ENCODE measurements around the gene ZNF385B.

ZNF385B gene

DNA sequence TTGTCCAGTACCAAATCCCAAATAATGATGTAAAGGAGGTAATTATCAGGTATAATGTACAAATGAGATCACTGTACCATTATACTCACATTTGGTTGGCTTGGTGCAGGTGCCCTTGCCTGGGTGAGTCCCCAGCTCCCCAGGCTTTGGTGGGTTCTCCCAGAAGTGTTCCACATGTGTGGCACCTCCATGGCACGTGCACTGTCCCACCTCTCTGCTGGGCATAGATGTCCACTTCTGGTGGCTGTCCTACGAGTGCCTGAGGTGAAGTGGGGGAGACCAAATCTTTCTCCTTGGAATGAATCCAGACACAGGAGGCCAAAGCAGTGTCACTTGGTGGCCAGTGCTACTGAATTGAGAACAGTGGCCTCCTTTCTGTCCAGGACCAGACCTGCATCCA is 434.3 kb downstream of the ZNF385B start:
- Mint-ChIP-seq H3K4me1 (no peaks in the 10 kb centered on the region), H3K27me3 (peaks cover 8% of the 10 kb centered on the region), H3K4me3 (no peak overlapping the region), H3K36me3 (ENCODE audit: insufficient read depth) (no peaks in the 10 kb centered on the region), H3K27ac (ENCODE audit: low read depth) (no peak overlapping the region), H3K9me3 (no peaks in the 10 kb centered on the region)
- DNase-seq (ENCODE audit: low spot score in 2 of 2) (no peak), ATAC-seq (replicated peaks; ENCODE audit: extremely low read depth, poor library complexity, severe bottlenecking) (no peak)

DNA sequence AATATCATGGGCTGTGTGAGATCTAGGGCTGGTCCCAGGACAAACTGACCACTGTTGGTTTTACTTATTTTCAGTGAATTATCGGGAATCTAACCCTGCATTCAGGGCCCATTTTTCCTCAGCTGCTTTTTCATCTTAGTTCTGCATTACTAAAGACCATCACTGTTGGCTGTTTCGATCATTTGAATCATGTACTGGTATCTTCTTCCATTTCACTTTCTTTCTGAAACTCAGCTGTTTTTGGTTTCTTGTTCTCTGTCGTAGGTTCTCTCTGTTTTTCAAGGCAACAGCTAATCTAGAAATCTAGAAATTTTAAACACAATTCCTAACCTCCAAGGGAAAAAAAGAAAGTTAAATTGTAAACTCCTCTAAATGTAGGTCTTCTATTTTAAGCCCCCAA is 436.8 kb downstream of the ZNF385B start:
- Mint-ChIP-seq H3K4me1 (no peaks in the 10 kb centered on the region), H3K36me3 (ENCODE audit: insufficient read depth) (no peaks in the 10 kb centered on the region), H3K27me3 (peaks cover 7% of the 10 kb centered on the region), H3K9me3 (no peaks in the 10 kb centered on the region), H3K4me3 (no peak overlapping the region), H3K27ac (ENCODE audit: low read depth) (no peak overlapping the region)
- no peak for ATAC-seq (replicated peaks; ENCODE audit: extremely low read depth, poor library complexity, severe bottlenecking)
- no peak for DNase-seq (ENCODE audit: low spot score in 2 of 2)

DNA sequence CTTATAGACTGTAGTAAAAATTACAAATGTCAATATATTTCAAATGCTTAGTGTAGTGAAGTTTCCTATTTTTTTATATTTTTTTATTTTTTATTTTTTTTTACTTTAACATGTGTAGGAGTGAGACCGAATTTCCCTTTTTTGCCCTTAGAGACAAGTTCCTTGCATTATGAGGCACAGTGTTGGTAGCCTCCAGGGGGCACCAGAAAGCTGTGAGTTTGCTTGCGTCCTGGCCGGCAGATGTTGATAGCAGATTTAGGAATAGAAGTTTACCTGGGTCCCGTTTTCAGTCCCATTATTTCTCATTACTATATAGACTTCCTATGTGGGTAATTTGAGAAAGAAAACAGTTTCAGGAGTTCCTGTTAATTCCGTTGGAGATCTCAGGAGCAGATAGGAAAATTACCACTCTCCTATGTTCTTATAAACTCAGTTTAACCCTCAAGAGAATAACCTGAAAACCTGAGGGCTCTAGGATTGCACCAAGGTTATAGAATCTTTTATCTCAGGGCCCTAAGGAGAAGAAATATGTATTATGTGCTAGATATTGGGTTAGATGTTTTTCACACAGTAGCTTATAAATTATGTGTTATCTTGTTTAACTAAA is 439.3 kb downstream of the ZNF385B start:
- H3K4me3 Mint-ChIP-seq: no peak overlapping the region
- no peaks in the 10 kb centered on the region for H3K27me3 Mint-ChIP-seq
- DNase-seq (ENCODE audit: low spot score in 2 of 2): no peak
- no peaks in the 10 kb centered on the region for H3K9me3 Mint-ChIP-seq
- no peaks in the 10 kb centered on the region for H3K36me3 Mint-ChIP-seq (ENCODE audit: insufficient read depth)
- no peak for ATAC-seq (replicated peaks; ENCODE audit: extremely low read depth, poor library complexity, severe bottlenecking)
- H3K27ac Mint-ChIP-seq (ENCODE audit: low read depth): no peak overlapping the region
- no peaks in the 10 kb centered on the region for H3K4me1 Mint-ChIP-seq

DNA sequence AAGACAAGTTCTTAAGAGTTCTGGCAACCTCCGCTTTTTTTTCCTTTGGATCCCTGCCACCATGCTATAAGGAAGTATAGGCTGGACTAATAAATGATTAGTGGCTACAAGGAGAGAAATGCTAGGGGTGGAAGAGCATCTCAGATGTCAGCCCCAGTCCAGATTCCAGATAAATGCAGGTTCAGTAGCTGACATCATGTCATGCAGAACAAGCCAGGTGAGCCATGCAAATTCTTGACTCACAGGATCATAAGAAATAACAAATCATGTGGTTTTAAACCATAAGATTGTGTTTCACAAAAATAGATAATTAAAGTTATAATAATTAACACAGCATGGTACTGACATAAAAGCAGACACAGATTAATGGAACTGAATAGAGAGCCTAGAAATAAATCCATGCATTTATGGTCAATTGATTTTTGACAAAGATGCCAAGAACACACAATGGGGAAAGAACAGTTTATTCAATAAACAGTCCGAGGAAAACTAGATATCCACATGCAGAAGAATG is 443.9 kb downstream of the ZNF385B start:
- Mint-ChIP-seq H3K4me3 (no peak overlapping the region), H3K4me1 (no peaks in the 10 kb centered on the region), H3K9me3 (peaks cover 4% of the 10 kb centered on the region), H3K36me3 (ENCODE audit: insufficient read depth) (no peaks in the 10 kb centered on the region), H3K27me3 (peaks cover 15% of the 10 kb centered on the region), H3K27ac (ENCODE audit: low read depth) (no peak overlapping the region)
- ATAC-seq (replicated peaks; ENCODE audit: extremely low read depth, poor library complexity, severe bottlenecking): no peak
- DNase-seq (ENCODE audit: low spot score in 2 of 2): no peak

DNA sequence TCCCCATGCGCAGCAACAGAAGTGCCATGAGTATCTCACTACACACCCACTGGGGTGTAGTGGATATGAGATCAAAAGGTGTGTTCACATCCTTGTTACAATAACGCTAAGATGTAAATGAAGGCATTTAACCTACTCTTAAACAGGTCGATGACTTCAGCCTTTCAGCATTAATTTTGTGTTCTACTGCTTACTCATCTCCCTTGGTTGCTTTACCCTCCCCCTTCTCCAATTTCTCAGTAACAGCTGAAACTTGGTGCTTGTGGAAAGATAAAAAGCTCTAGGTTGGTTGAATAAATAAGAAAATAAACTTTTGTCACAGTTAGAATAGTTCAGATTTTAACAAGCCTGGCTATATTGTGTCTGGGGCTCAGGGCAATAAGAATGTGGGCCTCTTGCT is 449.3 kb downstream of the ZNF385B start:
- no peaks in the 10 kb centered on the region for H3K36me3 Mint-ChIP-seq (ENCODE audit: insufficient read depth)
- H3K27me3 Mint-ChIP-seq: peaks cover 15% of the 10 kb centered on the region
- no peak for DNase-seq (ENCODE audit: low spot score in 2 of 2)
- no peak overlapping the region for H3K4me3 Mint-ChIP-seq
- no peak overlapping the region for H3K27ac Mint-ChIP-seq (ENCODE audit: low read depth)
- H3K4me1 Mint-ChIP-seq: no peaks in the 10 kb centered on the region
- ATAC-seq (replicated peaks; ENCODE audit: extremely low read depth, poor library complexity, severe bottlenecking): no peak
- H3K9me3 Mint-ChIP-seq: peaks cover 4% of the 10 kb centered on the region

DNA sequence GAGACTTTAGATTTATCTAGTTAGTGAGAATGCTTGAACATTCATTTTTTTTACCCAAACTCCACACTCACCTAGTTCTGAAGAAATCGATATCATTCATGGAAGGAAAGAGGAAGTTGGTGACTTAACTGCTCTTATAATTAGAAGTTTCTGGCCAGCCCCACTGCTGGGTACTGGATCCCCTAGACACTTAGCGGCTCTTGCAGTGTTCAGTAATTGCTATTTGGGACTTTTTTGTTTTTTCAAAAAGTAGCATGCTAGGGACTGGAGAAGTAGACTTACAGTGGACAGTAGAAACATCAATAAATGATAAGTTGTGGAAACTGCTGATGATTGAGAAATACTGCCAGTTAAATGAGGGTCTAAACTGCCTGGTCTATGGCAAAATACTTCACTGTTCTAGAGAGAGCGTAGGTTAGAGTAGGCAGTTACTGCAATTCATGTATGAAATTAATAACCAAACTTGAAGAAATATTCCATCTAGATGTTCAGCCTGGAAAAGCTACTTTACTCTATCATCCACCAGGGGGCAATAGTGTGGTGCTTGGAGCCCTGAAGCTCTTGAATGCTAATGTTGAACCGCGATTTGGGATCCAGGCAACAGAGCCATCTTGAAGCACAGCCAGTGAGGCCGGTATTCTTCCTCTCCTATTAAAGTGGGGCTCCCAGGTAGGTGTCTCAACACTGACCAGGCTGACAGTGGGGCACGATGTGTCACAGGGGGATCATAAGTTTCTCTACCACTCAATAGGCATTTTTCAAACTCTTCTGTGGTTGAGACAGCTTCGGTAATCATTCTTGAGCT is 450.7 kb downstream of the ZNF385B start:
- Mint-ChIP-seq H3K27me3 (peaks cover 15% of the 10 kb centered on the region), H3K9me3 (no peaks in the 10 kb centered on the region), H3K27ac (ENCODE audit: low read depth) (no peak overlapping the region), H3K36me3 (ENCODE audit: insufficient read depth) (no peaks in the 10 kb centered on the region), H3K4me1 (no peaks in the 10 kb centered on the region), H3K4me3 (no peak overlapping the region)
- no peak for ATAC-seq (replicated peaks; ENCODE audit: extremely low read depth, poor library complexity, severe bottlenecking)
- no peak for DNase-seq (ENCODE audit: low spot score in 2 of 2)

DNA sequence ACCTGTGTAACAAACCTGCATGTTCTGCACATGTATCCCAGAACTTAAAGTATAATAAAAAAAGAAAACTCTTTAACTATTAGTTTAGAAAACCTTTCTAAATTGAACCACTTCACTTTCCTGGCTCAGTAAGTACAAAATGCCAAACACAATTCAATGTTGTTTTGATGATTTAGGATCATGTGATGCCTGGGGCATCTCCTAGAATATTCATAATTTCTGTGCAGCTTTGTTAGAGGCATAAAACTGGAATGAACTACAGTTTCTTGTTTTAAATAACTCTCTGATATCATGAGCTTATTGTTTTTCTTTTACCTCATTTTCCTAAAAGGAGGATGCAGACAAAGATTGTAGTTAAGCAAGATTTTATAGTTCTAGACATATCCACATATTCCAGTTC is 457.8 kb downstream of the ZNF385B start:
- H3K4me1 Mint-ChIP-seq: no peaks in the 10 kb centered on the region
- DNase-seq (ENCODE audit: low spot score in 2 of 2) (no peak), ATAC-seq (replicated peaks; ENCODE audit: extremely low read depth, poor library complexity, severe bottlenecking) (no peak)
- H3K27me3 Mint-ChIP-seq: no peaks in the 10 kb centered on the region
- no peaks in the 10 kb centered on the region for H3K36me3 Mint-ChIP-seq (ENCODE audit: insufficient read depth)
- H3K9me3 Mint-ChIP-seq: peaks cover under 1% of the 10 kb centered on the region
- no peak overlapping the region for H3K4me3 Mint-ChIP-seq
- H3K27ac Mint-ChIP-seq (ENCODE audit: low read depth): no peak overlapping the region

DNA sequence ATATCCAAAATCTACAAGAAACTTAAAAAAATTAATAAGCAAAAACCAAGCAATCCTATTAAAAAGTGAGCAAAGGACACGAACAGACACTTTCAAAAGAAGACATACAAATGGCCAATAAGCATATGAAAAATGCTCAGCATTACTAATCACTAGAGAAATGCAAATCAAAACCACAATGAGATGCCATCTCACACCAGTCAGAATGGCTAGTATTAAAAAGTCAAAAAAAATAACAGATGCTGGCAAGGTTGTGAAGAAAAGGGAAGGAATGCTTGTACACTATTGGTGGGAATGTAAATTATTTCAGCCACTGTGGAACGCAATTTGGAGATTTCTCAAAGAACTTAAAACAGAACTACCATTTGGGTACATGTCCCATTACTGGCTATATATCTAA is 467.9 kb downstream of the ZNF385B start:
- ATAC-seq (replicated peaks; ENCODE audit: extremely low read depth, poor library complexity, severe bottlenecking) (no peak), DNase-seq (ENCODE audit: low spot score in 2 of 2) (no peak)
- H3K9me3 Mint-ChIP-seq: peaks cover 4% of the 10 kb centered on the region
- no peaks in the 10 kb centered on the region for H3K27me3 Mint-ChIP-seq
- no peak overlapping the region for H3K27ac Mint-ChIP-seq (ENCODE audit: low read depth)
- H3K4me1 Mint-ChIP-seq: no peaks in the 10 kb centered on the region
- no peaks in the 10 kb centered on the region for H3K36me3 Mint-ChIP-seq (ENCODE audit: insufficient read depth)
- no peak overlapping the region for H3K4me3 Mint-ChIP-seq

Measured in central memory CD8-positive, alpha-beta T cell (primary cell).